Measurements from ENCODE around the gene DOK1. TPM values are rescaled to one million over a fixed set of nuclear protein-coding genes. Genes with fewer than 3 reads are reported as not detected.
A peak's percentile ranks its signal among the peaks of the same experiment; 100 is the strongest.

The DOK1 gene
- total RNA-seq, 1 experiment from 2014 or later: 4.7 TPM

GRCh38 chr2:74599676-74600075, 45.2 kb downstream of the DOK1 start:
- BruUV-seq (replicated peaks): no TSS peak
- ChIA-PET POLR2A (ENCODE audit: unreplicated experiment) (no interaction called here), CTCF (no interaction called here)
- TF ChIP-seq EZH2 (IDR thresholded peaks at IDR 0.05; ENCODE audit: low read length, unreplicated experiment) (no peak), CTCF (conservative IDR thresholded peaks at IDR 0.05; ENCODE audit: low read depth, low read length) (no peak), EZH2phosphoT487 (IDR thresholded peaks at IDR 0.05; ENCODE audit: borderline replicate concordance, low read length) (no peak)
- Histone ChIP-seq H3F3A (ENCODE audit: low read length, unreplicated experiment) (no peaks in the 10 kb centered on the region), H3K4me1 (ENCODE audit: insufficient read depth, low read length) (peaks cover 8% of the 10 kb centered on the region), H3K9me3 (ENCODE audit: low read length) (no peaks in the 10 kb centered on the region), H3K4me3 (ENCODE audit: low read length) (no peak overlapping the region), H4K20me1 (ENCODE audit: low read length) (no peaks in the 10 kb centered on the region), H3K27ac (ENCODE audit: low read length) (no peak overlapping the region), H3K36me3 (ENCODE audit: low read depth, low read length) (no peaks in the 10 kb centered on the region), H3K9ac (ENCODE audit: low read length) (no peak overlapping the region), H3K9me2 (replicated peaks; ENCODE audit: low read length) (no peaks in the 10 kb centered on the region), H3K27me3 (ENCODE audit: low read length) (peaks cover 8% of the 10 kb centered on the region; the same call in 1 of the 2 replicates), H2AFZ (ENCODE audit: low read length) (no peak overlapping the region), H3K79me2 (ENCODE audit: low read length) (no peaks in the 10 kb centered on the region), H3K4me2 (ENCODE audit: low read length) (no peak overlapping the region)
- intact Hi-C loops (cut with micrococcal nuclease): loop anchor here (10.0 kb wide), 1 partner anchor 55 kb away; the partner anchor contains the start of gene SEMA4F
- no peak for DNase-seq
- ATAC-seq: no peak

- intact Hi-C loops (cut with micrococcal nuclease): loop anchor here (10.0 kb wide), 1 partner anchor 52 kb away; the partner anchor contains the start of gene SEMA4F
Measured at GRCh38 chr2:74602586-74603281, 48.2 kb downstream of the DOK1 start.

More at GRCh38 chr2:74602586-74603281, 48.2 kb downstream of the DOK1 start:
- Histone ChIP-seq H3K9me2 (replicated peaks; ENCODE audit: low read length) (no peaks in the 10 kb centered on the region), H4K20me1 (ENCODE audit: low read length) (no peaks in the 10 kb centered on the region), H2AFZ (ENCODE audit: low read length) (no peak overlapping the region), H3K79me2 (ENCODE audit: low read length) (no peaks in the 10 kb centered on the region), H3K27me3 (ENCODE audit: low read length) (peaks cover 8% of the 10 kb centered on the region; the same call in 1 of the 2 replicates), H3K9ac (ENCODE audit: low read length) (no peak overlapping the region), H3F3A (ENCODE audit: low read length, unreplicated experiment) (no peaks in the 10 kb centered on the region), H3K4me3 (ENCODE audit: low read length) (no peak overlapping the region), H3K4me2 (ENCODE audit: low read length) (no peak overlapping the region), H3K4me1 (ENCODE audit: insufficient read depth, low read length) (peaks cover 8% of the 10 kb centered on the region), H3K9me3 (ENCODE audit: low read length) (no peaks in the 10 kb centered on the region), H3K27ac (ENCODE audit: low read length) (no peak overlapping the region), H3K36me3 (ENCODE audit: low read depth, low read length) (no peaks in the 10 kb centered on the region)
- POLR2A ChIA-PET (ENCODE audit: unreplicated experiment): interaction anchor here (0.5 to 0.6 kb wide), 2 partner anchors 11 to 51 kb away, joined by 4 to 6 read pairs; partner anchors contain the start of gene SEMA4F
- DNase-seq (peak; percentile 69), ATAC-seq (peak; percentile 97)
- BruUV-seq (replicated peaks): no TSS peak
- no peak for TF ChIP-seq CTCF (conservative IDR thresholded peaks at IDR 0.05; ENCODE audit: low read depth, low read length)
- no peak for TF ChIP-seq EZH2 (IDR thresholded peaks at IDR 0.05; ENCODE audit: low read length, unreplicated experiment)
- TF ChIP-seq EZH2phosphoT487 (IDR thresholded peaks at IDR 0.05; ENCODE audit: borderline replicate concordance, low read length): no peak
- CTCF ChIA-PET: no interaction called here
